Endothelial cell of umbilical vein (primary cell): ENCODE measurements around the gene CHCHD3. TPM values are rescaled to one million over a fixed set of nuclear protein-coding genes. Genes with fewer than 3 reads are reported as not detected.

Source experiments
- BruUV-seq: library from RNA; stranded (reverse); fragments of 400-500 nt; replicated peaks from 2 replicates; lab custom pipeline; 2021; lab: Mats Ljungman, UMichigan
- CTCF ChIA-PET: fragments of 300-600, 350-600 bp; sonication (Branson Sonifier 250); formaldehyde crosslinking; loops from one replicate; lab custom pipeline; 2021; ENCODE audit warnings: antibody characterized with exemption, inconsistent platforms; lab: Charles Lee
- POLR2A ChIA-PET: fragments of 300-600, 350-600 bp; sonication (Branson Sonifier 250); formaldehyde crosslinking; loops from one replicate; lab custom pipeline; 2021; ENCODE audit warnings: antibody characterized with exemption, inconsistent platforms; lab: Charles Lee
- DNase-seq: peaks from one replicate; pipeline ENCODE4 v3.0.0-alpha.2; 2011; ENCODE audit warnings: low read depth, low spot score
- FAIRE-seq: peaks from 2 replicates; lab custom pipeline; 2011; peaks lifted over from hg19 to GRCh38; lab: Jason Lieb, UNC
- H2AFZ ChIP-seq: 2 replicates; pipeline ENCODE4 v1.6.0; 2012; ENCODE audit warnings: low read depth, low read length, control low read depth, inconsistent platforms
- H3K27ac ChIP-seq: 2 replicates; pipeline ENCODE4 v1.5.1; 2011; ENCODE audit warnings: low read depth, mild to moderate bottlenecking, control low read depth, low read length, moderate library complexity; ENCODE audit not compliant: insufficient read depth
- H3K27me3 ChIP-seq, 2 experiments: 2 replicates each; pipeline versions ENCODE4 v1.6.0 to v1.6.1; 2011; ENCODE audit warnings: low read length in 2 of 2, mixed read lengths in 1 of 2; ENCODE audit not compliant: control insufficient read depth in 2 of 2, insufficient read depth in 2 of 2
- H3K36me3 ChIP-seq, 2 experiments: 2 replicates in 1 of 2; 3 replicates in 1 of 2; pipeline ENCODE4 v1.5.1; 2011; ENCODE audit warnings: low read length in 2 of 2, mild to moderate bottlenecking in 1 of 2, moderate library complexity in 1 of 2; ENCODE audit not compliant: control insufficient read depth in 2 of 2, insufficient read depth in 2 of 2; ENCODE audit errors: extremely low read depth in 1 of 2
- H3K4me1 ChIP-seq: 3 replicates; pipeline ENCODE4 v1.5.1; 2011; ENCODE audit warnings: mild to moderate bottlenecking, low read length; ENCODE audit not compliant: control insufficient read depth, insufficient read depth; ENCODE audit errors: extremely low read depth
- H3K4me2 ChIP-seq: 2 replicates; pipeline ENCODE4 v1.6.1; 2011; ENCODE audit warnings: low read length, control low read depth, mixed read lengths; ENCODE audit not compliant: insufficient read depth
- H3K4me3 ChIP-seq, 3 experiments: fragments of 200-600 bp in 1 of 3; sonication (generic), shearing (Covaris generic) in 1 of 3; replicated peaks in 1 of 3; 2 replicates each; pipeline ENCODE4 v1.5.1; 2011 to 2016; ENCODE audit warnings: control low read depth in 3 of 3, low read length in 3 of 3, mild to moderate bottlenecking in 2 of 3, inconsistent platforms in 1 of 3, low read depth in 1 of 3, moderate library complexity in 1 of 3; ENCODE audit not compliant: insufficient read depth in 1 of 3
- H3K79me2 ChIP-seq: 2 replicates; pipeline ENCODE4 v1.6.0; 2012; ENCODE audit warnings: low read length, inconsistent platforms; ENCODE audit not compliant: control insufficient read depth, insufficient read depth
- H3K9ac ChIP-seq: replicated peaks from 2 replicates; pipeline ENCODE3; 2011; ENCODE audit warnings: low read length, control low read depth; ENCODE audit not compliant: insufficient read depth; ENCODE audit errors: extremely low read depth
- H3K9me1 ChIP-seq: replicated peaks from 3 replicates; pipeline ENCODE4 v1.6.0; 2011; ENCODE audit warnings: mild to moderate bottlenecking, low read length; ENCODE audit not compliant: control insufficient read depth, insufficient read depth; ENCODE audit errors: extremely low read depth
- H3K9me3 ChIP-seq: replicated peaks from 2 replicates; pipeline ENCODE4 v1.5.1; 2012; ENCODE audit warnings: low read length, inconsistent platforms; ENCODE audit not compliant: control insufficient read depth, insufficient read depth
- H4K20me1 ChIP-seq: replicated peaks from 2 replicates; pipeline ENCODE3; 2011; ENCODE audit warnings: mild to moderate bottlenecking, low read length; ENCODE audit not compliant: control insufficient read depth, insufficient read depth; ENCODE audit errors: extremely low read depth
- CTCF ChIP-seq, 2 donors: IDR thresholded peaks; 1 replicate in 1 of 2; 2 replicates in 1 of 2; pipeline ENCODE4 v1.5.1; 2011; ENCODE audit warnings: low read length in 2 of 2, mild to moderate bottlenecking in 2 of 2, moderate library complexity in 2 of 2, control low read depth in 1 of 2, inconsistent platforms in 1 of 2, low read depth in 1 of 2; ENCODE audit not compliant: insufficient read depth in 1 of 2; ENCODE audit errors: extremely low read depth in 1 of 2
- EZH2 ChIP-seq: IDR thresholded peaks from 2 replicates; pipeline ENCODE4 v1.6.1; 2012; ENCODE audit warnings: borderline replicate concordance, low read depth, mild to moderate bottlenecking, moderate library complexity, low read length, inconsistent platforms; ENCODE audit not compliant: severe bottlenecking
- FOS ChIP-seq: IDR thresholded peaks from 2 replicates; pipeline ENCODE4 v1.6.1; 2011; ENCODE audit warnings: mild to moderate bottlenecking, low read length, moderate library complexity, borderline replicate concordance; ENCODE audit not compliant: insufficient read depth
- GATA2 ChIP-seq: IDR thresholded peaks from 2 replicates; pipeline ENCODE4 v1.7.0; 2011; ENCODE audit warnings: low read depth, mild to moderate bottlenecking, moderate library complexity, mixed read lengths, low read length; ENCODE audit not compliant: insufficient read length, insufficient read depth
- JUN ChIP-seq: IDR thresholded peaks from 2 replicates; pipeline ENCODE4 v1.6.1; 2011; ENCODE audit warnings: borderline replicate concordance, low read depth; ENCODE audit not compliant: insufficient read length, insufficient read depth
- MAX ChIP-seq: IDR thresholded peaks from 2 replicates; pipeline ENCODE4 v1.6.1; 2011; ENCODE audit not compliant: insufficient read depth, insufficient read length
- MYC ChIP-seq: IDR thresholded peaks from one replicate; pipeline ENCODE4 v1.6.1; 2011; ENCODE audit warnings: mild to moderate bottlenecking, low read depth, low read length
- POLR2A ChIP-seq: IDR thresholded peaks from 2 replicates; pipeline ENCODE4 v1.6.1; 2012; ENCODE audit warnings: low read depth, mild to moderate bottlenecking, control low read depth, low read length
- POLR2AphosphoS5 ChIP-seq: IDR thresholded peaks from 2 replicates; pipeline ENCODE4 v1.6.1; 2012; ENCODE audit warnings: low read depth, mild to moderate bottlenecking, control low read depth, low read length, moderate library complexity; ENCODE audit not compliant: insufficient read depth
- dilution Hi-C: fragments of 300-500 bp; cut with MboI; formaldehyde crosslinking; loops from one replicate; pipeline ENCODE4 v1.15.0; 2019; ENCODE audit warnings: low sequenced_read_pairs; ENCODE audit not compliant: extremely low pct_ligation_motif_present
- intact Hi-C: fragments of 100-400 bp; cut with micrococcal nuclease; formaldehyde crosslinking; loops from one replicate; pipeline ENCODE4 v1.10.0; 2022
- polyA plus RNA-seq, 4 experiments: library from polyadenylated mRNA; depleted of rRNA in 3 of 4; stranded (reverse) in 3 of 4; unstranded in 1 of 4; fragments of >200 nt; gene quantifications; 2 replicates each; pipeline versions ENCODE4 v1.2.1 to v1.2.3, GENCODE V29; 2011 to 2012; ENCODE audit warnings: missing spikeins in 1 of 4
- total RNA-seq: library from RNA; stranded (reverse); gene quantifications from 2 replicates; pipeline ENCODE4 v1.2.3, GENCODE V29; 2021

Gene CHCHD3
- total and polyA plus RNA-seq, 2 donors (not counting 3 experiments of a cell fraction or from before 2014, with no cell fraction given), result 22.0 to 63.7 TPM

GRCh38 chr7:132858251-132858650 is 223.6 kb downstream of the CHCHD3 start:
- Histone ChIP-seq H3K4me2 (no peak overlapping the region), H3K4me3 (no peak overlapping the region), H3K9ac (no peak overlapping the region), H3K4me1 (no peaks in the 10 kb centered on the region), H3K27me3 (no peaks in the 10 kb centered on the region), H2AFZ (no peak overlapping the region), H3K79me2 (no peaks in the 10 kb centered on the region), H3K9me1 (no peaks in the 10 kb centered on the region), H3K9me3 (no peaks in the 10 kb centered on the region), H3K36me3 (no peaks in the 10 kb centered on the region), H4K20me1 (no peaks in the 10 kb centered on the region), H3K27ac (no peak overlapping the region)
- no peak for DNase-seq
- dilution Hi-C loops (no loop called here), intact Hi-C loops (no loop called here)
- ChIA-PET POLR2A (no interaction called here), CTCF (interaction anchor here (1.8 kb wide), 1 partner anchor 21 kb away, joined by 5 read pairs; no protein-coding TSS in a partner anchor)
- no peak for FAIRE-seq
- TF ChIP-seq FOS (no peak), JUN (no peak), EZH2 (no peak), GATA2 (no peak), MAX (no peak), CTCF (IDR thresholded peaks at IDR 0.05; ENCODE audit: extremely low read depth in 1 of 2, insufficient read depth in 1 of 2, low read depth in 1 of 2, low read length in 2 of 2) (no peak), MYC (no peak), POLR2A (no peak), POLR2AphosphoS5 (no peak)
- no TSS peak for BruUV-seq
